LNCAP (cell line): ENCODE measurements around the gene FBXL19.

Source experiments
- CTCF ChIP-seq: fragments of 450-650 bp; IDR thresholded peaks from 2 replicates; pipeline ENCODE4 v1.5.1; 2017; ENCODE audit warnings: mild to moderate bottlenecking

Gene FBXL19

GRCh38 chr16:30884760-30885159 lies 38.6 kb upstream of the FBXL19 start:
- no peak for TF ChIP-seq CTCF

GRCh38 chr16:30885196-30885595 lies 38.2 kb upstream of the FBXL19 start:
- no peak for TF ChIP-seq CTCF

GRCh38 chr16:30886145-30886544 lies 37.2 kb upstream of the FBXL19 start:
- TF ChIP-seq CTCF: no peak

GRCh38 chr16:30887927-30888326 lies 35.4 kb upstream of the FBXL19 start:
- TF ChIP-seq CTCF: no peak

GRCh38 chr16:30888856-30889499 lies 34.4 kb upstream of the FBXL19 start:
- TF ChIP-seq CTCF: no peak

GRCh38 chr16:30889721-30890120 lies 33.7 kb upstream of the FBXL19 start:
- no peak for TF ChIP-seq CTCF

- no peak for TF ChIP-seq CTCF
Measured at GRCh38 chr16:30892670-30893416, 30.5 kb upstream of the FBXL19 start.
